Keratinocyte (primary cell): Measurements from ENCODE around the gene TP73. TPM values are rescaled to one million over a fixed set of nuclear protein-coding genes. Genes with fewer than 3 reads are reported as not detected.

Experiments
- DNase-seq: peaks from one replicate; pipeline ENCODE4 v3.0.0-alpha.2; 2011; ENCODE audit warnings: low read depth, missing footprints, low spot score
- FAIRE-seq: peaks from 2 replicates; lab custom pipeline; 2011; peaks lifted over from hg19 to GRCh38; lab: Jason Lieb, UNC
- H2AFZ ChIP-seq: 2 replicates; pipeline ENCODE4 v1.6.0; 2012; ENCODE audit warnings: low read length, control low read depth, inconsistent platforms; ENCODE audit not compliant: control insufficient read depth
- H3K27ac ChIP-seq: 2 replicates; pipeline ENCODE4 v1.5.1; 2011; ENCODE audit warnings: low read length; ENCODE audit not compliant: control insufficient read depth, insufficient read depth
- H3K27me3 ChIP-seq: 3 replicates; pipeline ENCODE4 v1.6.0; 2011; ENCODE audit warnings: low read length; ENCODE audit not compliant: control insufficient read depth, insufficient read depth; ENCODE audit errors: extremely low read depth
- H3K36me3 ChIP-seq, 2 experiments: 2 replicates in 1 of 2; 3 replicates in 1 of 2; pipeline ENCODE4 v1.5.1; 2011; ENCODE audit warnings: low read length in 2 of 2, mild to moderate bottlenecking in 1 of 2; ENCODE audit not compliant: control insufficient read depth in 2 of 2, insufficient read depth in 2 of 2; ENCODE audit errors: extremely low read depth in 1 of 2
- H3K4me1 ChIP-seq: 3 replicates; pipeline ENCODE4 v1.5.1; 2011; ENCODE audit warnings: low read length; ENCODE audit not compliant: control insufficient read depth, insufficient read depth; ENCODE audit errors: extremely low read depth
- H3K4me2 ChIP-seq: 3 replicates; pipeline ENCODE4 v1.6.0; 2011; ENCODE audit warnings: low read depth, low read length; ENCODE audit not compliant: control insufficient read depth, insufficient read depth; ENCODE audit errors: extremely low read depth
- H3K4me3 ChIP-seq, 3 experiments: fragments of 200-600 bp in 1 of 3; sonication (generic) in 1 of 3; 2 replicates in 2 of 3; 3 replicates in 1 of 3; pipeline ENCODE4 v1.5.1; 2011 to 2016; ENCODE audit warnings: low read length in 3 of 3, mild to moderate bottlenecking in 3 of 3, control low read depth in 2 of 3, inconsistent platforms in 1 of 3, low read depth in 1 of 3, mixed read lengths in 1 of 3, mixed run types in 1 of 3, moderate library complexity in 1 of 3; ENCODE audit not compliant: control insufficient read depth in 2 of 3, insufficient read depth in 2 of 3; ENCODE audit errors: extremely low read depth in 1 of 3
- H3K79me2 ChIP-seq: 2 replicates; pipeline ENCODE4 v1.6.0; 2012; ENCODE audit warnings: low read length; ENCODE audit not compliant: control insufficient read depth, insufficient read depth
- H3K9ac ChIP-seq: 3 replicates; pipeline ENCODE4 v1.6.0; 2011; ENCODE audit warnings: low read length; ENCODE audit not compliant: control insufficient read depth, insufficient read depth; ENCODE audit errors: extremely low read depth
- H3K9me1 ChIP-seq: 3 replicates; pipeline ENCODE4 v1.6.0; 2011; ENCODE audit warnings: low read length; ENCODE audit not compliant: control insufficient read depth, insufficient read depth; ENCODE audit errors: extremely low read depth
- H3K9me3 ChIP-seq: 2 replicates; pipeline ENCODE4 v1.5.1; 2012; ENCODE audit warnings: low read depth, low read length; ENCODE audit not compliant: control insufficient read depth
- H4K20me1 ChIP-seq: 3 replicates; pipeline ENCODE4 v1.6.0; 2011; ENCODE audit warnings: low read length; ENCODE audit not compliant: control insufficient read depth, insufficient read depth; ENCODE audit errors: extremely low read depth
- EZH2 ChIP-seq: IDR thresholded peaks from one replicate; pipeline ENCODE4 v1.6.1; 2012; ENCODE audit warnings: inconsistent platforms, mild to moderate bottlenecking, low read length, moderate library complexity
- dilution Hi-C: fragments of 300-500 bp; cut with MboI; formaldehyde crosslinking; loops from one replicate; pipeline ENCODE4 v1.7.0; 2020; ENCODE audit warnings: low sequenced_read_pairs; ENCODE audit not compliant: extremely low pct_ligation_motif_present
- polyA plus RNA-seq, 5 experiments: library from polyadenylated mRNA; depleted of rRNA in 3 of 5; stranded (reverse) in 3 of 5; stranded (forward) in 1 of 5; unstranded in 1 of 5; fragments of >200 nt; gene quantifications; 1 replicate in 1 of 5; 2 replicates in 3 of 5; 3 replicates in 1 of 5; pipeline versions ENCODE4 v1.2.1 to v1.2.3, GENCODE V29; 2011 to 2012; ENCODE audit warnings: missing spikeins in 2 of 5, low read depth in 1 of 5, low replicate concordance in 1 of 5
- TF ChIP-seq, protein P1 (sequence below), 3 experiments: IDR thresholded peaks in 1 of 3; conservative IDR thresholded peaks in 1 of 3; optimal IDR thresholded peaks in 1 of 3; 2 replicates in 2 of 3; 3 replicates in 1 of 3; pipeline versions ENCODE3 to v1.5.1; 2011; ENCODE audit warnings: low read length in 3 of 3, mild to moderate bottlenecking in 3 of 3, moderate library complexity in 2 of 3, control low read depth in 1 of 3, inconsistent platforms in 1 of 3; ENCODE audit not compliant: insufficient read depth in 2 of 3; ENCODE audit errors: extremely low read depth in 1 of 3

Gene TP73
- polyA plus RNA-seq, 1 donor (not counting 4 experiments of a cell fraction or from before 2014, with no cell fraction given): 0.14 TPM

GRCh38 chr1:3705341-3705950 lies 53.1 kb downstream of the TP73 start:
- no peak overlapping the region for H3K4me2 ChIP-seq
- no peak for FAIRE-seq
- no peaks in the 10 kb centered on the region for H3K79me2 ChIP-seq
- H2AFZ ChIP-seq: no peak overlapping the region
- dilution Hi-C loops: no loop called here
- H3K27me3 ChIP-seq: peaks cover 19% of the 10 kb centered on the region
- DNase-seq: no peak
- no peaks in the 10 kb centered on the region for H4K20me1 ChIP-seq
- TF ChIP-seq, protein P1, sequence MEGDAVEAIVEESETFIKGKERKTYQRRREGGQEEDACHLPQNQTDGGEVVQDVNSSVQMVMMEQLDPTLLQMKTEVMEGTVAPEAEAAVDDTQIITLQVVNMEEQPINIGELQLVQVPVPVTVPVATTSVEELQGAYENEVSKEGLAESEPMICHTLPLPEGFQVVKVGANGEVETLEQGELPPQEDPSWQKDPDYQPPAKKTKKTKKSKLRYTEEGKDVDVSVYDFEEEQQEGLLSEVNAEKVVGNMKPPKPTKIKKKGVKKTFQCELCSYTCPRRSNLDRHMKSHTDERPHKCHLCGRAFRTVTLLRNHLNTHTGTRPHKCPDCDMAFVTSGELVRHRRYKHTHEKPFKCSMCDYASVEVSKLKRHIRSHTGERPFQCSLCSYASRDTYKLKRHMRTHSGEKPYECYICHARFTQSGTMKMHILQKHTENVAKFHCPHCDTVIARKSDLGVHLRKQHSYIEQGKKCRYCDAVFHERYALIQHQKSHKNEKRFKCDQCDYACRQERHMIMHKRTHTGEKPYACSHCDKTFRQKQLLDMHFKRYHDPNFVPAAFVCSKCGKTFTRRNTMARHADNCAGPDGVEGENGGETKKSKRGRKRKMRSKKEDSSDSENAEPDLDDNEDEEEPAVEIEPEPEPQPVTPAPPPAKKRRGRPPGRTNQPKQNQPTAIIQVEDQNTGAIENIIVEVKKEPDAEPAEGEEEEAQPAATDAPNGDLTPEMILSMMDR (optimal IDR thresholded peaks at IDR 0.05 in 1 of 3, IDR thresholded peaks at IDR 0.05 in 1 of 3, conservative IDR thresholded peaks at IDR 0.05 in 1 of 3; ENCODE audit: extremely low read depth in 1 of 3, insufficient read depth in 2 of 3, low read length in 3 of 3): no peak
- TF ChIP-seq EZH2: no peak
- no peak overlapping the region for H3K27ac ChIP-seq
- H3K4me1 ChIP-seq: peaks cover 39% of the 10 kb centered on the region
- no peaks in the 10 kb centered on the region for H3K9me1 ChIP-seq
- H3K36me3 ChIP-seq: no peaks in the 10 kb centered on the region
- no peak overlapping the region for H3K4me3 ChIP-seq
- H3K9ac ChIP-seq: no peak overlapping the region
- no peaks in the 10 kb centered on the region for H3K9me3 ChIP-seq

GRCh38 chr1:3706651-3707297 lies 54.5 kb downstream of the TP73 start:
- H3K9me1 ChIP-seq: no peaks in the 10 kb centered on the region
- FAIRE-seq: no peak
- no peaks in the 10 kb centered on the region for H3K36me3 ChIP-seq
- no peak for TF ChIP-seq EZH2
- TF ChIP-seq, protein P1 (optimal IDR thresholded peaks at IDR 0.05 in 1 of 3, IDR thresholded peaks at IDR 0.05 in 1 of 3, conservative IDR thresholded peaks at IDR 0.05 in 1 of 3; ENCODE audit: extremely low read depth in 1 of 3, insufficient read depth in 2 of 3, low read length in 3 of 3): no peak
- no peaks in the 10 kb centered on the region for H4K20me1 ChIP-seq
- no peaks in the 10 kb centered on the region for H3K9me3 ChIP-seq
- H3K9ac ChIP-seq: no peak overlapping the region
- DNase-seq: no peak
- H3K27me3 ChIP-seq: peaks cover 22% of the 10 kb centered on the region
- peaks cover 53% of the 10 kb centered on the region for H3K4me1 ChIP-seq
- no peak overlapping the region for H2AFZ ChIP-seq
- no peak overlapping the region for H3K27ac ChIP-seq
- no peaks in the 10 kb centered on the region for H3K79me2 ChIP-seq
- peak overlapping the region; percentile 66 for H3K4me2 ChIP-seq
- dilution Hi-C loops: no loop called here
- H3K4me3 ChIP-seq: no peak overlapping the region
